ENCODE results near the gene PRRC2A.

DNA sequence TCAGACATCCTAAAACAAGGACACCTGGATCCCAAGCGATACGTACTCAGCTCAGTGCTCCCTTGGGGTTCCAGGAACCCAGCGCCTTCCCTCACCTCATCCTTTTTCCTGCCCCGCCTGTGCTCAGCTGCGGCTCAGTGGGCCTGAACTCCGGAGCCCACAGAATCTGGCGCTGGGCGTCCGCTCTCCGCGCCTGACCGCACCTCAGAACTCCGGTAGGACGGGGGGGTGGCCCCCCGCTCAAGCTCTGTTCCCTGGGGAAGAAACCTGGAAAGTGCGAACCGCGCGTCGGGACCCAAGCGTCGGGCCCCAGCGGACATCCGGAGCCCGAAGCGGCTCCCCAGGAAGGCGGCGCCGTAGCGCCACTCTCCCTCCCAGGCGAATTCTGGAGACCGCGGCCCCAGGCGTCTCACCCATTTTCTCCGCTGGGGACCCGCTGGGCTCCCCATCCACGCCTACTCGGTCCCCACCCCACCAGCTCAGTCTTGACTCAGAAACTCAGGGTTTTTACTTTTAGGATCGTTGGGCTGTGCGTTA is 60.7 kb downstream of the PRRC2A start:
- TF ChIP-seq CTCF (IDR thresholded peaks at IDR 0.05; ENCODE audit: low read length) (no peak; the same call in 1 of the 2 replicates), EZH2phosphoT487 (IDR thresholded peaks at IDR 0.05; ENCODE audit: low read length) (no peak), EZH2 (optimal IDR thresholded peaks at IDR 0.05; ENCODE audit: low read depth, low read length) (no peak)
